ENCODE data around the gene TNFSF12.
"Not testable (repeated sequence)": the region's sequence is repeated elsewhere in the genome, so short reads cannot be mapped to it uniquely, and the experiment has no call there.

TNFSF12 gene

GRCh38 chr17:7589204-7589868, 40.5 kb downstream of the TNFSF12 start:
- DNase-seq, result peak; percentile 51

GRCh38 chr17:7589891-7590691, 41.2 kb downstream of the TNFSF12 start, which contains the start of gene SOX15:
SOX15 (minus strand) TSS chr17:7590094; CDS start chr17:7589676, 418 bp downstream.
- DNase-seq, result no peak

GRCh38 chr17:7590743-7591142, 41.9 kb downstream of the TNFSF12 start:
- no peak for DNase-seq

- no peak for DNase-seq
Observed at GRCh38 chr17:7591596-7591995, 42.7 kb downstream of the TNFSF12 start.

GRCh38 chr17:7592422-7593021, 43.7 kb downstream of the TNFSF12 start:
- no peak for DNase-seq

- no peak for DNase-seq
Observed at GRCh38 chr17:7593296-7593695, 44.4 kb downstream of the TNFSF12 start.

GRCh38 chr17:7597561-7597960, 48.7 kb downstream of the TNFSF12 start:
- not testable (repeated sequence) for DNase-seq

- no peak for DNase-seq
Observed at GRCh38 chr17:7606280-7606679, 57.4 kb downstream of the TNFSF12 start.

Data from central memory CD4-positive, alpha-beta T cell (primary cell).